Measurements from ENCODE around the gene COMMD7. TPM values are rescaled to one million over a fixed set of nuclear protein-coding genes. Genes with fewer than 3 reads are reported as not detected.
A peak's percentile ranks its signal among the peaks of the same experiment; 100 is the strongest.

COMMD7 gene
- total RNA-seq, 1 experiment from 2014 or later = 13.2 TPM

GRCh38 chr20:32761831-32762753 is 18.8 kb upstream of the COMMD7 start, which contains the start of gene DNMT3B (continued):
- TF ChIP-seq SP1 (IDR thresholded peaks at IDR 0.05; ENCODE audit: low read depth) (peak; percentile 22; the same call in 1 of the 2 replicates), FOSL1 (IDR thresholded peaks at IDR 0.05; ENCODE audit: low read depth) (no peak), SIN3A (IDR thresholded peaks at IDR 0.05; ENCODE audit: low read depth) (no peak; the same call in 1 of the 2 replicates), POLR2A (IDR thresholded peaks at IDR 0.05; ENCODE audit: borderline replicate concordance, extremely low read depth, insufficient read depth, insufficient read length) (peak; percentile 78), MAX (IDR thresholded peaks at IDR 0.05) (peak; percentile 34; the same call in 1 of the 2 replicates), ZNF274 (IDR thresholded peaks at IDR 0.05; ENCODE audit: low read depth, low read length) (no peak)

- TF ChIP-seq ATF3 (IDR thresholded peaks at IDR 0.05) (no peak), REST (IDR thresholded peaks at IDR 0.05; ENCODE audit: low read depth) (no peak), ELF1 (IDR thresholded peaks at IDR 0.05; ENCODE audit: borderline replicate concordance, low read depth) (no peak), CBX3 (IDR thresholded peaks at IDR 0.05; ENCODE audit: low read depth) (no peak), POLR2AphosphoS5 (IDR thresholded peaks at IDR 0.05; ENCODE audit: low read depth, low read length) (no peak), SIN3A (IDR thresholded peaks at IDR 0.05; ENCODE audit: low read depth) (no peak), EZH2 (IDR thresholded peaks at IDR 0.05) (no peak), RAD21 (IDR thresholded peaks at IDR 0.05; ENCODE audit: low read depth) (no peak), MAX (IDR thresholded peaks at IDR 0.05) (no peak), JUND (IDR thresholded peaks at IDR 0.05) (no peak), YY1 (IDR thresholded peaks at IDR 0.05; ENCODE audit: extremely low read depth, insufficient replicate concordance, low read depth, low read length) (no peak), SRF (IDR thresholded peaks at IDR 0.05; ENCODE audit: low read depth) (no peak), EZH2phosphoT487 (IDR thresholded peaks at IDR 0.05; ENCODE audit: borderline replicate concordance) (no peak), ZBTB33 (IDR thresholded peaks at IDR 0.05; ENCODE audit: extremely low read depth, insufficient replicate concordance, low read length) (no peak), POLR2A (IDR thresholded peaks at IDR 0.05; ENCODE audit: borderline replicate concordance, extremely low read depth, insufficient read depth, insufficient read length) (no peak)
- Histone ChIP-seq H3K4me3 (replicated peaks in 1 of 2; ENCODE audit: low read depth in 1 of 2, low read length in 2 of 2) (peak overlapping the region; percentile 45 to 96), H3K9me3 (ENCODE audit: control insufficient read depth in 1 of 2, insufficient read depth in 1 of 2, low read depth in 1 of 2, low read length in 2 of 2) (no peaks in the 10 kb centered on the region), H3K36me3 (ENCODE audit: control insufficient read depth in 1 of 2, insufficient read depth in 2 of 2, low read length in 2 of 2) (no peaks in the 10 kb centered on the region), H3K4me1 (ENCODE audit: control insufficient read depth in 1 of 2, insufficient read depth in 2 of 2, low read length in 2 of 2) (peaks cover 32 to 54% of the 10 kb centered on the region in 2 experiments), H3K27me3 (ENCODE audit: insufficient read depth, low read length) (no peaks in the 10 kb centered on the region), H3K4me2 (ENCODE audit: low read length) (peak overlapping the region; percentile 99), H3K79me2 (ENCODE audit: insufficient read depth, low read length) (peaks cover 33% of the 10 kb centered on the region), H2AFZ (ENCODE audit: low read depth, low read length, poor library complexity, severe bottlenecking) (peak overlapping the region; percentile 53), H3K9me2 (ENCODE audit: insufficient read depth) (no peaks in the 10 kb centered on the region), H3K27ac (ENCODE audit: low read depth, low read length) (peak overlapping the region; percentile 58), H3K9ac (ENCODE audit: low read length) (peak overlapping the region; percentile 95), H4K20me1 (ENCODE audit: insufficient read depth) (no peaks in the 10 kb centered on the region)
- RAD21 ChIA-PET (ENCODE audit: low non-redundant PET in 1 of 2, low total read pairs in 2 of 2, uncharacterized antibody in 2 of 2, unreplicated experiment in 2 of 2) = no interaction called here
- ATAC-seq (no peak), DNase-seq (ENCODE audit: low read depth, low spot score) (no peak)
- no TSS peak for BruUV-seq (replicated peaks)
- intact Hi-C loops (cut with micrococcal nuclease) = no loop called here
- CTCF ChIA-PET = no interaction called here
- POLR2A ChIA-PET = no interaction called here
Measured at GRCh38 chr20:32761417-32761830, 18.2 kb upstream of the COMMD7 start.

Data from HCT116 (cell line).